Hematopoietic multipotent progenitor cell treated with erythropoietin and hydrocortisone succinate and interleukin-3 and kit ligand, for 4 days (in vitro differentiated cells): ENCODE results near the gene TPX2.
"Not testable (repeated sequence)": the region's sequence is repeated elsewhere in the genome, so short reads cannot be mapped to it uniquely, and the experiment has no call there.

Experiments
- DNase-seq: peaks from one replicate; pipeline ENCODE4 v3.0.0-alpha.2; 2015

Gene TPX2

DNA sequence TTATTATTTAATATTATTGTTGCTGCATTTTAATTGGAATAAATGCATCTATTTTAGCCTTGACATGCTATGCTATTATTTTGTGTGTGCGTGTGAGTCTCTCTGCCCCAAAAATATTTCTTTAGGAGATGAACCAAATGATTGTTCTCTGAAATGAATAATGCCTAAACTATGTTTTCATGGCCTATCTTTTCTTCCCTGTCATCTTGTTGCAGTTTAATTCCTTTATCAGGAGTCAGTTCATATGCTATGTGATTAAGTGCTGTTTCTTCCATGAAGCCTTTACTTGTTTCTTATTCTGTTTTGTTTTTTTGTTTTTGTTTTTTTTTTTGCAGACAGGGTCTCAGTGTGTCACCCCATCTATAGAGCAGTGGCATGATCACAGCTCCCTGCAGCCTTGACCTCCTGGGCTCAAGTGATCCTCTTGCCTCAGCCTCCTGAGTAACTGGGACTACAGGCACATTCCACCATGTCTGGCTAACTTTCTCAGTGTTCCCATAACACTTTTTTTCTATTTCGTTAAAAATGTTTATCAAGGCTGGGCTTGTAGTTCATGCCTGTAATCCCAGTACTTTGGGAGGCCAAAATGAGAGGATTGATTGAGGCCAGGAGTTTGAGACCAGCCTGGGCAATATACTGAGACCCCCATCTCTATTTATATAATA is 25.7 kb downstream of the TPX2 start:
- DNase-seq, result no peak

DNA sequence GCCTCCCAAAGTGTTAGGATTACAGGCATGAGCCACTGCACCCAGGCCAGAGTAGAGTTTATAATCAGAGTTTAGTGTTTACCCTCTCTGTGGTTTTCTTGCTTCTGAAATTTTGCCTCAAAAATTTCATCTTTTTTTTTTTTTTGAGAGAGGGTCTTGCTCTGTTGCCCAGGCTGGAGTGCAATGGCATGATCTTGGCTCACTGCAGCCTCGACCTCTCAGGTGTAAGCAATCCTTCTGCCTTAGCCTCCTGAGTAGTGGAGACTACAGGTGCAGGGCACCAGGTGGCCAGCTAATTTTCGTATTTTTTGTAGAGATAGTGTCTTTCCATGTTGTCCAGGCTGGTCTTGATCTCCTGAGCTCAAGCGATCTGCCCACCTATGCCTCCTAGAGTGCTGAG is 28.7 kb downstream of the TPX2 start:
- DNase-seq, result no peak

DNA sequence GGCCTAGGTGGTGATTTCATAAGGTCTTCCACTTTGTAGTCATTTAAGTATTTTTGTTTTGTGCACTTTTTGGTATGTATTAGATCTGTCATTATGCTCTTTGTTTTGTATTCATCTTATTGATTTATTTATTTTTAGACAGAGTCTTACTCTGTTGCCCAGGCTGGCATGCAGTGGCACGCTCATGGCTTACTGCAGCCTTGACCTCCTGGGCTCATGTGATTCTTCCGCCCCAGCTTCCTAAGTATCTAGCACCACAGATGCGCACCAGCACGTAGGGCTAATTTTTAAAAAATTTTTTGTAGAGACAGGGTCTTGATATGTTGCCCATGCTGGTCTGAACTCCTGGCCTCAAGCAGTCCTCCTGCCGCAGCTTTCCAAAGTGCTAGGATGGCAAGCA is 30.6 kb downstream of the TPX2 start:
- no peak for DNase-seq

DNA sequence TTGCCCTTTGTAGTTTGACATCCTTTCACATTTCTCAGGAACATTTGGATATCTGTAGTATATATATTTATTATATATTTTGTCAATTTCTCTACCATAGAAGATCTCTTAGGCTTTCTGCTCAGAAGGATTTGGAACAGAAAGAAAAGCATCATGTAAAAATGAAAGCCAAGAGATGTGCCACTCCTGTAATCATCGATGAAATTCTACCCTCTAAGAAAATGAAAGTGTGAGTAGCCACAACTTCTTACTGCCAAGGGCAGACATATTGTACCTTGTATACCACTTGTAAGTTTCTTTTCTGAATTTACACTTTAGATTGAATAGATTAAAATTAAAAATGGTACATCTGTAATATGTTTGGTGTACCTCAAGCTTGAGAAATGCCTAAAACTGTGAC is 31.2 kb downstream of the TPX2 start:
- no peak for DNase-seq

DNA sequence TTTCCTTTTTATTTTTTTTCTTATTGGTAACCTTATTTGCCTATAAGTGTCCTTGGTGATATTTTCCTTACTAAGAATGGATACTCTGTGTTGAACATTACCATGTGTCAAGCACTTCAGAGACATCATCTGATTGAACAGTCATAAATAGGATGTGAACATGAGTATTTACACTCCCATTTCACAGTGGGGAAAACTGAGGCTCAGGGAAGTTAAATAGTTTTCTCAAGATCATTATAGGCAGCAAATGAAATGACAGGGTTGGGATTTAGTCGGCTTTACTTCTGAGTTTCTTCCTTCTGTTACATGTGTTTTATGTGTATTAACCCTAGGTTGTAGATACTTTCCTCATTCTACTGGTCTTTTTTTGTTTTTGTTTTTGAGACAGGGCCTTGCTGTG is 35.3 kb downstream of the TPX2 start:
- no peak for DNase-seq

DNA sequence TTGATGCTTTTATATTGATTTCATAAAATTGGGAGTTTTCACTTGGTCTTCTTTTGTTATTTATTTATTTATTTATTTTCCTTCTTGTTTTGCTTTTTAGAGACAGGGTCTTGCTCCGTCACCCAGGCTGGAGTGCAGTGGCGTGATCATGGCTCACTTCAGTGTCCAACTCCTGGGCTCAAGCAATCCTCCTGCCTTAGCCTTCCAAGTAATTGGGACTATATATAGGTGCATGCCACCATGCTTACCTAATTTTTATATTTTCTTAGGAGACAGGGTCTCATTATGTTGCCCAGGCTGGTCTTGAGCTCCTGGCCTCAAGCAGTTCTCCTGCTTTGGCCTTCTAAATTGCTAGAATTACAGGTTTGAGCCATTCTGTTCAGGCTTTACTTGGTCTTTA is 41.7 kb downstream of the TPX2 start:
- DNase-seq, result no peak

DNA sequence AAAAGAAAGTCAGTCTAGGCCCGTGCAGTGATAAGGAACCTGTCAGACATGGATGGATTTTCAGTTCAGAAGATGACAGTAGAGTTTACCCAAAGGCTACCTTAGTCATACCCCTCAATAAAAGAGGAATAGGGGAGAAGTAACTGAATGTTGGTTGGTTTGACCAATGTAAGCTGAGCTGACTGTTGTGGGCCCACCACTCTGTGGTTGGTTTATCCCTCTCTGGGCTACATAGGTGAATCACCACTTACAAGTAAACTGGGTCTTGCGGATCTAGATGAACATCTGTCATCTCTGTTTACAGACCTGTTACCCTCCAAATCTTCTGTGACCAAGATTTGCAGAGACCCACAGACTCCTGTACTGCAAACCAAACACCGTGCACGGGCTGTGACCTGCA is 42.9 kb downstream of the TPX2 start:
- DNase-seq, result no peak

DNA sequence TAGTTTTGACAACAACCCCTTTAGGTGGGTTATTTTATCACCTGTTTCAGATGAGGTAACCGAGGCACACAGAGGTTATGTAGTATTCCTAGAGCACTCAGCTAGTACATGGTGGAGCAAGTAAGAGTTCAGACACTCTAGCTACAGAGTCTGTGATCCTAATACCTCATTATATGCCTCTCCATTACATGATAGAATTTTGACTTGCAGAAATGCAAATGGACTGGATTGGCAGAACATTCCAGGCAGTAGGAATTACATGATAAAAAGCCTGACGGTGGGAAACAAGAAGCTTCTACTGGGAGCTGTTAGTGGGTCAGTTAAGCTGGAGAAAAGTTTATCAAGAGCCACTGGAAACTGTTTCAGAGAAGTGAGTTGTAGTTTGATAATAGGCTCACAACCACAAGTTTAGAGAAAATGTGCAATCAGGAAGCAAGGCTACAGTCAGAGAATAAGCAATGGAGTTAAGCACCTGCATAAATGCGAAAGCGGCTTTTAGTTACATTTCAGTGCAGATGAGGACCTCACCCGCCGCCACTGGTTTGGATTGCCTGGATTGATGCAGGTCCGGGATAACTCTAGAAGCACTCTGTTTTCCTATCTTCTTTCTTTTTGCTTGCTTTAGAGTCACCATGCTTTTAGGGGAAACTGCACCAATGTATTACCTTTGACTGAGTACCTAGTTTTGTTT is 45.4 kb downstream of the TPX2 start:
- DNase-seq, result no peak

DNA sequence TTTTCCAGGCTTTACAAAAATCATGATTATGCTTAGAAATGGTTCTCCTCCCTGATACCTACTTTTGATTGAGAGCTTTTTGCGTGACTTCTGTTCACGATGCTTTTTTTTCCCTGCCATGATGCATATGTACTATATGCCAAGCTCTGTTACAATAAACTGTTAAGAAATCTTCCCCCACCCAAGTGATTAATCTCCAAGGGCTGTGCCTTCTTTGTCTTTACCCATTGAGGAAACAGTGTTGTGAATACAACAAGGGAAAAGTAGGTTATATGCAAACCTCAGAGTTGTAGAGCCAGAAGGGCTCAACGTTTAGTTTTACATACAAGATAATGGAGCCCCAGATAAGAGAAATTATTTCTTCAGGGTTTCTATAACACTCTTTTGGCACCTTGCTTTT is 46.0 kb downstream of the TPX2 start:
- no peak for DNase-seq

DNA sequence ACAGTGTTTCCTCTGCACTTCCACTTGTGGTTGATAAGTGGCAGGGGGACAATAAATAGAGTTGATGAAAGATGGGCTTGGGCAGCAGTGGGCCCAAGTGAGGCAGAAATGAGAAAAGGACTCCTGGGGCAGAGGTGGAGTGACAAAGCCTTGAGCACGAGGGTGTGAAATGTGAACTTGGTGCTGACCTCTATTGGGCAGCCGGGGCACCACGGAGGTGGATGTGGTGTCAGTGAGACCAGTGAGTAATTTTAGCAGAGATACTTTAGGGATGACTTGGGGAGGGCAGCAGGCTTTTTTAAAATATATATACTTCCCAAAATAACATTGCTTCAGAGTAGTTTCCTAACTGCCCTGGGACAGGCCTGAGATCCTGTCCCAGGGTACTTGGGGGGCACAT is 49.5 kb downstream of the TPX2 start:
- no peak for DNase-seq

DNA sequence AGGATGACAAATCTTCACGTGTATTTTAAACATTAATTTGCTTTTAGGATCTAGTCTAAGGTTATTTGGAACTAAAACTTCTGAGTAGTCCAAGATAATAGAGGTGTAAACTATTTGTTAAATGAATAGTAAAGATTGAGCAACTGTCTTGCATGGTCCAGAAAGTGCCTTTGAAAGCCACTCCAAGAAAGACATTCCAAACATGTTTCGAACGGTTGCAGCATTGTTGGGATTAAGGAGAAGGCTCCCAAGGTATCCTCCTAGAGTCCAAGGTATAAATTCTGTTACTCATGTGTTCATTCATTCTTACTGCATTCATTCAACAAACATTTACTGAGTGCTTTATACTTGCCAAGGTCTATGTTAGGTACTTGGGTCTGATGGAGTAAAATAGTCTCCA is 51.3 kb downstream of the TPX2 start:
- no peak for DNase-seq

DNA sequence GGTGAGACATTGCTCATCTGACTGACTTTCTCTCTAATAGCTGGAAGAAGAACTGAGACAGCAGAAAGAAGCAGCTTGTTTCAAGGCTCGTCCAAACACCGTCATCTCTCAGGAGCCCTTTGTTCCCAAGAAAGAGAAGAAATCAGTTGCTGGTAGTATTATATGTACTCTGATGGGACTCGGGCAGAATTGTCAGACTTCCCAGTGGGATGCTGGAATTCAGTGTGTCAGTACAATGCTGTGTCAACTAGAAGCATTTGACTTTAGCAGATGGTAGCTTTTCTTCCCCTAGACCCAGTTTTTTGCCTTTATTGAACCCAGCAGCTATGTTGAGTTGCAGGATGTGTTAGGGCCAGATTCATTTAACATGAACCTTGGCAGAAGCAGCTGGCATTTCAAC is 58.3 kb downstream of the TPX2 start:
- DNase-seq, result no peak

DNA sequence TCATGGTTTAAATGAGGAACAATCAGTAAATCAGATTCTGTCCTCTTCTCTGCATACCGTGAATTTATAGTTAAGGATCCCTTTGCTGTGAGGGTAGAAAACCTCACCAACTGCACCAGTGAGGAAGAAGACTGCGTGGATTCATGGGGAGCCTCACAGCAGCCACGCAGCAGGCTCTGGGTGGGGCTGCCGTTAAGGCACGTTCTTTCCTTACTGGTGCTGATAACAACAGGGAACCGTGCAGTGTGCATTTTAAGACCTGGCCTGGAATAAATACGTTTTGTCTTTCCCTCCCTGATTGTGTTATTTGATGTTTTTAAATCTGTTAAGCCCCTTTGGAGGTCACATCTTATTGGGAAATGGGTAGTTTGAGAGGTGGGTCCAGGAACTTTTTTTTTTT is 62.4 kb downstream of the TPX2 start:
- peak; percentile 65 for DNase-seq

DNA sequence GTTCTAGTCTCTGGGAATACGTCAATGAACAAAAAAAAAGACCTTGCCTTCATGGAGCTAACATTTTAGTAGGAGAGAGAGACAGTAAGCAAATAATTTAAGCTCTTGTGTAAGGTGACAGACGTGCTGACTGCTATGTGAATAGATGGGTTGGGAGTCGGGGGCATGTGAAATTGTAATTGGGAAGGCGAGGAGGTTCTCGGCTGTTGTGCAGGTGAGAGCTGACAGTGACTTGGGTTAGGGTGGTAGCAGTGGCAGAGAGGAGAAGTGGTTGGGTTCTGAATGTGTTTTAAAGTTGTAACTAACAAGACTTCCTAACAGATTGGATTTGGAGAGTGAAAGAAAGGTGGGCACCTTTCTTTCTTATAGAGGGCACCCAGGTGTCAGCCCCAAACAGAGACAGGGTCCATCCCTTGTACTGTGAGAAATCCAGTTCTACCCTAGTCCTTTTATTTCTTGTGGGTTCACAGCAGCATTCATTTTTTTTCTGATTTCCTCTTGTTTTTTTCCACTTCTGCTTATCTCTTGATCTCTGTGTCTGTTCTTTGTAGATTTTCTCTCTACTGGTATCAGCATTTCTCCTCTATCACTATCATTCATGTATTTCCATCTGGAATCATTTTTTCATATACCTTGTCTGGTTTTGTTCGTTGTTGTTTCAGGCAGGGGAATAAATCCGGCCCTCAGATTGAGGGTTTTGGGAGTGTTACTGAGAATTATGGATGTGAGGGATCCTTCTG is 64.6 kb downstream of the TPX2 start:
- DNase-seq, result peak; percentile 40

DNA sequence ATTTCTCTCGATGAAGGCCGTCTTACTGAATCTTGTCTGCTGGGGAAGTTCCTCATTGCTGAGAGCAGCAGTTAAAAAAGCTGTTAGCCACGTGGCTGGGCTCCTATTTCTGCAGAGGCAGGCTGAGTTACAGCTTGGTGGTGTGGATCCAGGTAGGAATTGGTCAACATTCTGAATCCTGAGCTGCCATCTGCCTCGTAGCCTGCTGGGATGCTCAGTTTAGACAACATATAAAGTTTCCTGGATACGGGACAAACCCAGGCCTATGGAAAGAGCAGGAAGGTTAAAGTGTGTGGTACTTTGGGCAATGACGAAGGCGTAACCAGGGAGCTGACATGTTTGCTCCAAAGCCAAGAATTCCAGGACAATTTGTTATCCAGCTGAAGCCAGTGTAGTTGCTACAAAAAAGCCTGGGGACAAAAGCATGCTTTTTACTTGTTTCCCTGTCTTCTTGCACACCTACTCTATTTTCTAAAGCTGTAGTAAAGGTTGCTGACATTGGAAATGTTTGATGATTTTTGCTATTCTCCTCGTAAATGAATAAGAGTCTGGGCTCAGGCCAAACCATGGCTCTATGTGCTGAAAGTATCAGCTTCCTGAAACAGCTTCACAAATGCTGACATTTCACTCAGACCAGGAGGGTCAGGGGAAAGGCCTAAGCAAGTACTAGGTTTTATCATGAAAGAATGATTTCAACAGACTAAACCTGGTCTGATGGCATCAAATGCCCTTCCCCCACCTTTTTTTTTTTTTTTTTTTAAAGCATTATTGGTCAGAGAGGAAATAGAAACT is 67.7 kb downstream of the TPX2 start:
- peak; percentile 54 for DNase-seq

DNA sequence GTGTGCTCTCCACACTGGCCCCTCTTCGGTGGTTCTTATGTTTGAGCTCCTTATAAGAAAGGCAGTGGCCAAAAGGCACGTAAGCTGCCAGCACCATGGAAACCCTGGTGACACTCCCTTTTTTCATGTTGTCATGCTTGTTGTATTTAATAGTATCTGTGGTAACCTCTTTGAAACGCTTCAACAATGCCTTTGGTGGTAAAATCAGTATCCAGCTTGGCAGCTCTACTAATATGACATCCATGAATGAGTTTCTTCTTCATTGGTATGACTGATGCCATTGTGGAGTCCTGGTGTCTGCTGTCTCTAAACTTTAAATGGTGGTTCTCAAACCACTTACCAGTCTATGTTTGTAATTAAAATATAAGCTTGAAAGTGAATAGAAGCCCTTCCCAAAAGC is 69.4 kb downstream of the TPX2 start:
- no peak for DNase-seq

DNA sequence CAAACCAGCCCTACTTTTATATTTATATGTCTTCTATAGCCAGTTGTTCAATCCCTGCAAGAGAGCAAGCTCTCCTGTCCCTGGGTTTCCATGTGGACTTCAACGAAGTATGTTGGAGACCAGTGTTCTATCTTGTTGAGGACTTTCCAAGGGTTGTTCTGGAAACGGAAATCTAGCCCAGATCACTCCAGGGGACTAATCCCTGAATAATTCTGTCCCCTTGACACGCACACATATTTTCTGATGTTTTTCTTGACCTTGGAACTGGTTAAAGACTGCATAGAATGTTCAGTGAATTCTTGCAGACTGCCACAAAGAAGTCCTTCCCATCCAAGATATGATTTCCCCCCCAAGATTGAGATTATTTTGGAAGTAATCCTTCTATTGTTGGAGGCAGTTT is 70.6 kb downstream of the TPX2 start:
- no peak for DNase-seq

DNA sequence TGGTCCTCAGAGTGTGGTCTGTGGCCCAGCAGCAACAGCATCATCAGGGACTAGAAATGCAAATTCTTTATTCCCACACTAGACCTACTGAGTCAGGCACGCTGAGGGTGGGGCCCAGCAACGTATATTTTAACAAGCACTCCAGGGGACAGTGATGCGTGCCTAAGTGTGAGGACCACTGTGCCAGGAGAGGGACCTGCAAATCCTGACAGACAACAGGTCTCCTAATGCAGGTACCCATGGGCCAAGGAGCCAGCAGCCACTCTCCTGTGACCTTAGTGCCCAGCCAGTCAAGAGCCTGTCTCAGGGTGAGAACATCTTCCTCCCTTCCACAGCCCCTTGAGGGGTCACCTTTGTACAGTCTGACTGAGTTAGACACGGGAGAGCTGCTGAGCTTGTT is 72.1 kb downstream of the TPX2 start:
- DNase-seq, result no peak

DNA sequence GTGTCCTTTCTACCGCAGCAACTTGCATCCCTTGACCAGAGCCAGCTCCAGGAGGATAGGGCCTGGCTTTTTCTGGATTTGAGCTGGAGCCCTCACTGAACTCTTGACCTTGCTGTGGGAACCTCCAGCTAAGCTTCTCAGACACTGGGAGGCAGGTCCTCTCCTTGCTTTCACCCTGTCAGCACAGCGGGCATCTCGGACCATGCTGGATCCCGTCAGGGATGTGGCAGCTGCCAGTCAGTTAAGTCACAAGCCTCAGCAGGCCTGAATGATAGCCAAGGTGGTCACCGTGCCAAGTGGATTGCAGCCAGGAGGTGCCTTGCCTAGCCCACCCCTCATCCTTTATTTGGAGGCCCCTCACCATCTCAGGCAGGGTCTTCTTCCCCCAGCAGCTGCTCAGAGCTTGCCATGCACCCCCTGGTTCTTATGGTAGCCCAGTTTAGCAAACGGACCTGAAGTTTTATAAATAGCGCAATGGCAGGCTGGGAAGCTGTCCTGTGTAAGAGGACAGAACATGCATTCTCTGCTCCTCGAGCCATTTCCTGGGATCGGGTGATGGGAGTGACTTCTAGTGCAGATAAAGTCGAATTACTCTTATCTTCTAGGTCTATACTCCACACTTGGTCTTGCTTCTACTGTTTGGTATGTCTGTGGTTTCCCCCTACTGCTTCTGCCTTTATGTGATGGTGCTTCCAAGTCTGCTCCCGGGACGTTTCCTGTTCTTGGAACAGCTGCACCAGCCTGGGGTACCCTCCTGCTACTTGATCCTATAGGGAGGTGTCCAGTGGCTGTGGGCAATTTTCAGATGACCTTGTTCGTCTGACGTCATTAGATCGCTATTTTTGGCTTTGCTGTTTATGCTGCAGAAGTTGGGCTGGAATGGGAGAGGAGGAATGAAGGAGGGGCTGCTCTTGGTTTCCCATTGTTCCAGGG is 73.0 kb downstream of the TPX2 start:
- DNase-seq, result peak; percentile 58

DNA sequence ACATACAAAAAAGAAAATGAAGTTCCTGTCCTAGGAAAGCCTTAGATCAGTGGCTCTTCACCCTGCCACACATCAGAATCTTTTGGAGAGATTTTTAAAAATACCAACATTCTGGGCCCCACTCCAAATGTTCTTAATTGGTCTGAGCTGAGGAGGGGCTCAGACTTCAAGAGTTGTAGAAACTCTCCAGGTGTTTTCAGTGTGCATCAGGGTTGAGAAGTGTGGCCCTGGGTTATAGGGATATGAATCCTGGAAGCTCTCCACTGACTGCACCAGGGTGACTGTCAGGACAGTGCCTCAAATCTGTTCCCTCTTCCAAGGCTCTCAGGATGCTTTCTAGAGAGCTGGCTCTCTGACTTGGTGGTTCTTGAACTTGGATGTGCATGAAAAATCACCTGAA is 74.5 kb downstream of the TPX2 start:
- no peak for DNase-seq

DNA sequence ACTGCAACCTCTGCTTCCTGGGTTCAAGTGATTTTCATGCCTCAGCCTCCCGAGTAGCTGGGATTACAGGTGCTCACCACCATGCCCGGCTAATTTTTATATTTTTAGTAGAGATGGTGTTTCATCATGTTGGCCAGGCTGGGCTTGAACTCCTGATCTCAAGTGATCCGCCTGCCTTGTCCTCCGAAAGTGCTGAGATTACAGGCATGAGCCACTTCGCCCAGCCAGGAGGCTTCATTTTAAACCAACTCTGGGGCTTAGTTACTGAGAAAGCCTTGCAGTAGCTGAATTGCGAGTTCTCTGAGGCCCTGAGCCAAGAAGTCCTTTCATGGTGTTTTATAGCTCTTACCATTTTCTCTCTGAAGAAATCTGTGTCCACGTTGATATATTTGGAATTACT is 75.1 kb downstream of the TPX2 start:
- DNase-seq, result not testable (repeated sequence)
